ENCODE measurements around the gene CD180.
"Not testable (repeated sequence)": the region's sequence is repeated elsewhere in the genome, so short reads cannot be mapped to it uniquely, and the experiment has no call there.

Gene CD180

GRCh38 chr5:67179697-67180361 is 16.8 kb downstream of the CD180 start:
- no peaks in the 10 kb centered on the region for H3K9me3 ChIP-seq (ENCODE audit: control insufficient read depth, low read length)
- H3K27me3 ChIP-seq (ENCODE audit: control insufficient read depth, insufficient read depth, low read length): no peaks in the 10 kb centered on the region
- H3K4me1 ChIP-seq (ENCODE audit: control insufficient read depth, insufficient read depth, low read length): no peaks in the 10 kb centered on the region
- no peak overlapping the region for H3K4me3 ChIP-seq (ENCODE audit: low read length)
- no peaks in the 10 kb centered on the region for H3K36me3 ChIP-seq (ENCODE audit: control insufficient read depth, insufficient read depth, low read length)
- no peak overlapping the region for H3K9ac ChIP-seq (ENCODE audit: low read length)

GRCh38 chr5:67178966-67179365 is 17.6 kb downstream of the CD180 start:
- Histone ChIP-seq H3K4me3 (ENCODE audit: low read length) (no peak overlapping the region), H3K9ac (ENCODE audit: low read length) (no peak overlapping the region), H3K4me1 (ENCODE audit: control insufficient read depth, insufficient read depth, low read length) (no peaks in the 10 kb centered on the region), H3K27me3 (ENCODE audit: control insufficient read depth, insufficient read depth, low read length) (no peaks in the 10 kb centered on the region), H3K9me3 (ENCODE audit: control insufficient read depth, low read length) (no peaks in the 10 kb centered on the region), H3K36me3 (ENCODE audit: control insufficient read depth, insufficient read depth, low read length) (no peaks in the 10 kb centered on the region)

- no peaks in the 10 kb centered on the region for H3K4me1 ChIP-seq (ENCODE audit: control insufficient read depth, insufficient read depth, low read length)
- H3K4me3 ChIP-seq (ENCODE audit: low read length): no peak overlapping the region
- no peaks in the 10 kb centered on the region for H3K36me3 ChIP-seq (ENCODE audit: control insufficient read depth, insufficient read depth, low read length)
- no peaks in the 10 kb centered on the region for H3K27me3 ChIP-seq (ENCODE audit: control insufficient read depth, insufficient read depth, low read length)
- H3K9me3 ChIP-seq (ENCODE audit: control insufficient read depth, low read length): no peaks in the 10 kb centered on the region
- H3K9ac ChIP-seq (ENCODE audit: low read length): no peak overlapping the region
Measured at GRCh38 chr5:67178085-67178484, 18.5 kb downstream of the CD180 start.

- no peaks in the 10 kb centered on the region for H3K27me3 ChIP-seq (ENCODE audit: control insufficient read depth, insufficient read depth, low read length)
Measured at GRCh38 chr5:67176936-67177335, 19.7 kb downstream of the CD180 start.

GRCh38 chr5:67173959-67174358 is 22.6 kb downstream of the CD180 start:
- H3K4me3 ChIP-seq (ENCODE audit: low read length): no peak overlapping the region
- H3K9me3 ChIP-seq (ENCODE audit: control insufficient read depth, low read length): no peaks in the 10 kb centered on the region
- no peaks in the 10 kb centered on the region for H3K27me3 ChIP-seq (ENCODE audit: control insufficient read depth, insufficient read depth, low read length)
- no peak overlapping the region for H3K9ac ChIP-seq (ENCODE audit: low read length)
- no peaks in the 10 kb centered on the region for H3K4me1 ChIP-seq (ENCODE audit: control insufficient read depth, insufficient read depth, low read length)
- no peaks in the 10 kb centered on the region for H3K36me3 ChIP-seq (ENCODE audit: control insufficient read depth, insufficient read depth, low read length)

More at GRCh38 chr5:67176936-67177335, 19.7 kb downstream of the CD180 start:
- Histone ChIP-seq H3K4me3 (ENCODE audit: low read length) (no peak overlapping the region), H3K9me3 (ENCODE audit: control insufficient read depth, low read length) (no peaks in the 10 kb centered on the region), H3K9ac (ENCODE audit: low read length) (no peak overlapping the region), H3K4me1 (ENCODE audit: control insufficient read depth, insufficient read depth, low read length) (no peaks in the 10 kb centered on the region), H3K36me3 (ENCODE audit: control insufficient read depth, insufficient read depth, low read length) (no peaks in the 10 kb centered on the region)

- not testable (repeated sequence) for H3K4me1 ChIP-seq (ENCODE audit: control insufficient read depth, insufficient read depth, low read length); H3K9ac ChIP-seq (ENCODE audit: low read length); H3K4me3 ChIP-seq (ENCODE audit: low read length); H3K27me3 ChIP-seq (ENCODE audit: control insufficient read depth, insufficient read depth, low read length); H3K36me3 ChIP-seq (ENCODE audit: control insufficient read depth, insufficient read depth, low read length); H3K9me3 ChIP-seq (ENCODE audit: control insufficient read depth, low read length)
Measured at GRCh38 chr5:67173351-67173750, 23.2 kb downstream of the CD180 start.

GRCh38 chr5:67170767-67171166 is 25.8 kb downstream of the CD180 start:
- Histone ChIP-seq H3K36me3 (ENCODE audit: control insufficient read depth, insufficient read depth, low read length) (no peaks in the 10 kb centered on the region), H3K27me3 (ENCODE audit: control insufficient read depth, insufficient read depth, low read length) (no peaks in the 10 kb centered on the region), H3K4me1 (ENCODE audit: control insufficient read depth, insufficient read depth, low read length) (peaks cover 17% of the 10 kb centered on the region), H3K9ac (ENCODE audit: low read length) (no peak overlapping the region), H3K9me3 (ENCODE audit: control insufficient read depth, low read length) (no peaks in the 10 kb centered on the region), H3K4me3 (ENCODE audit: low read length) (no peak overlapping the region)

- Histone ChIP-seq H3K4me1 (ENCODE audit: control insufficient read depth, insufficient read depth, low read length) (peaks cover 24% of the 10 kb centered on the region), H3K36me3 (ENCODE audit: control insufficient read depth, insufficient read depth, low read length) (no peaks in the 10 kb centered on the region), H3K9ac (ENCODE audit: low read length) (no peak overlapping the region), H3K27me3 (ENCODE audit: control insufficient read depth, insufficient read depth, low read length) (no peaks in the 10 kb centered on the region), H3K9me3 (ENCODE audit: control insufficient read depth, low read length) (no peaks in the 10 kb centered on the region), H3K4me3 (ENCODE audit: low read length) (no peak overlapping the region)
Measured at GRCh38 chr5:67168069-67168468, 28.5 kb downstream of the CD180 start.

- Histone ChIP-seq H3K4me3 (ENCODE audit: low read length) (no peak overlapping the region), H3K4me1 (ENCODE audit: control insufficient read depth, insufficient read depth, low read length) (peaks cover 24% of the 10 kb centered on the region), H3K9ac (ENCODE audit: low read length) (peak overlapping the region; percentile 68), H3K27me3 (ENCODE audit: control insufficient read depth, insufficient read depth, low read length) (no peaks in the 10 kb centered on the region), H3K9me3 (ENCODE audit: control insufficient read depth, low read length) (no peaks in the 10 kb centered on the region), H3K36me3 (ENCODE audit: control insufficient read depth, insufficient read depth, low read length) (no peaks in the 10 kb centered on the region)
Measured at GRCh38 chr5:67166460-67167285, 29.9 kb downstream of the CD180 start.

- Histone ChIP-seq H3K4me3 (ENCODE audit: low read length) (no peak overlapping the region), H3K4me1 (ENCODE audit: control insufficient read depth, insufficient read depth, low read length) (peaks cover 24% of the 10 kb centered on the region), H3K27me3 (ENCODE audit: control insufficient read depth, insufficient read depth, low read length) (no peaks in the 10 kb centered on the region), H3K9me3 (ENCODE audit: control insufficient read depth, low read length) (no peaks in the 10 kb centered on the region), H3K36me3 (ENCODE audit: control insufficient read depth, insufficient read depth, low read length) (no peaks in the 10 kb centered on the region), H3K9ac (ENCODE audit: low read length) (peak overlapping the region; percentile 68)
Measured at GRCh38 chr5:67165526-67166459, 30.8 kb downstream of the CD180 start.

- H3K9ac ChIP-seq (ENCODE audit: low read length): peak overlapping the region; percentile 68
- H3K27me3 ChIP-seq (ENCODE audit: control insufficient read depth, insufficient read depth, low read length): no peaks in the 10 kb centered on the region
- H3K9me3 ChIP-seq (ENCODE audit: control insufficient read depth, low read length): no peaks in the 10 kb centered on the region
- H3K4me3 ChIP-seq (ENCODE audit: low read length): no peak overlapping the region
- peaks cover 29% of the 10 kb centered on the region for H3K4me1 ChIP-seq (ENCODE audit: control insufficient read depth, insufficient read depth, low read length)
- H3K36me3 ChIP-seq (ENCODE audit: control insufficient read depth, insufficient read depth, low read length): no peaks in the 10 kb centered on the region
Measured at GRCh38 chr5:67164856-67165525, 31.6 kb downstream of the CD180 start.

All from mucosa of stomach (tissue), 1 donor.